Keratinocyte (primary cell): Measurements from ENCODE around the gene COX6B2. TPM values are rescaled to one million over a fixed set of nuclear protein-coding genes. Genes with fewer than 3 reads are reported as not detected.

Source experiments
- DNase-seq: peaks from one replicate; pipeline ENCODE4 v3.0.0-alpha.2; 2011; ENCODE audit warnings: low read depth, missing footprints, low spot score
- FAIRE-seq: peaks from 2 replicates; lab custom pipeline; 2011; peaks lifted over from hg19 to GRCh38; lab: Jason Lieb, UNC
- H2AFZ ChIP-seq: 2 replicates; pipeline ENCODE4 v1.6.0; 2012; ENCODE audit warnings: low read length, control low read depth, inconsistent platforms; ENCODE audit not compliant: control insufficient read depth
- H3K27ac ChIP-seq: 2 replicates; pipeline ENCODE4 v1.5.1; 2011; ENCODE audit warnings: low read length; ENCODE audit not compliant: control insufficient read depth, insufficient read depth
- H3K27me3 ChIP-seq: 3 replicates; pipeline ENCODE4 v1.6.0; 2011; ENCODE audit warnings: low read length; ENCODE audit not compliant: control insufficient read depth, insufficient read depth; ENCODE audit errors: extremely low read depth
- H3K36me3 ChIP-seq, 2 experiments: 2 replicates in 1 of 2; 3 replicates in 1 of 2; pipeline ENCODE4 v1.5.1; 2011; ENCODE audit warnings: low read length in 2 of 2, mild to moderate bottlenecking in 1 of 2; ENCODE audit not compliant: control insufficient read depth in 2 of 2, insufficient read depth in 2 of 2; ENCODE audit errors: extremely low read depth in 1 of 2
- H3K4me1 ChIP-seq: 3 replicates; pipeline ENCODE4 v1.5.1; 2011; ENCODE audit warnings: low read length; ENCODE audit not compliant: control insufficient read depth, insufficient read depth; ENCODE audit errors: extremely low read depth
- H3K4me2 ChIP-seq: 3 replicates; pipeline ENCODE4 v1.6.0; 2011; ENCODE audit warnings: low read depth, low read length; ENCODE audit not compliant: control insufficient read depth, insufficient read depth; ENCODE audit errors: extremely low read depth
- H3K4me3 ChIP-seq, 3 experiments: fragments of 200-600 bp in 1 of 3; sonication (generic) in 1 of 3; 2 replicates in 2 of 3; 3 replicates in 1 of 3; pipeline ENCODE4 v1.5.1; 2011 to 2016; ENCODE audit warnings: low read length in 3 of 3, mild to moderate bottlenecking in 3 of 3, control low read depth in 2 of 3, inconsistent platforms in 1 of 3, low read depth in 1 of 3, mixed read lengths in 1 of 3, mixed run types in 1 of 3, moderate library complexity in 1 of 3; ENCODE audit not compliant: control insufficient read depth in 2 of 3, insufficient read depth in 2 of 3; ENCODE audit errors: extremely low read depth in 1 of 3
- H3K79me2 ChIP-seq: 2 replicates; pipeline ENCODE4 v1.6.0; 2012; ENCODE audit warnings: low read length; ENCODE audit not compliant: control insufficient read depth, insufficient read depth
- H3K9ac ChIP-seq: 3 replicates; pipeline ENCODE4 v1.6.0; 2011; ENCODE audit warnings: low read length; ENCODE audit not compliant: control insufficient read depth, insufficient read depth; ENCODE audit errors: extremely low read depth
- H3K9me1 ChIP-seq: 3 replicates; pipeline ENCODE4 v1.6.0; 2011; ENCODE audit warnings: low read length; ENCODE audit not compliant: control insufficient read depth, insufficient read depth; ENCODE audit errors: extremely low read depth
- H3K9me3 ChIP-seq: 2 replicates; pipeline ENCODE4 v1.5.1; 2012; ENCODE audit warnings: low read depth, low read length; ENCODE audit not compliant: control insufficient read depth
- H4K20me1 ChIP-seq: 3 replicates; pipeline ENCODE4 v1.6.0; 2011; ENCODE audit warnings: low read length; ENCODE audit not compliant: control insufficient read depth, insufficient read depth; ENCODE audit errors: extremely low read depth
- EZH2 ChIP-seq: IDR thresholded peaks from one replicate; pipeline ENCODE4 v1.6.1; 2012; ENCODE audit warnings: inconsistent platforms, mild to moderate bottlenecking, low read length, moderate library complexity
- dilution Hi-C: fragments of 300-500 bp; cut with MboI; formaldehyde crosslinking; loops from one replicate; pipeline ENCODE4 v1.7.0; 2020; ENCODE audit warnings: low sequenced_read_pairs; ENCODE audit not compliant: extremely low pct_ligation_motif_present
- polyA plus RNA-seq, 5 experiments: library from polyadenylated mRNA; depleted of rRNA in 3 of 5; stranded (reverse) in 3 of 5; stranded (forward) in 1 of 5; unstranded in 1 of 5; fragments of >200 nt; gene quantifications; 1 replicate in 1 of 5; 2 replicates in 3 of 5; 3 replicates in 1 of 5; pipeline versions ENCODE4 v1.2.1 to v1.2.3, GENCODE V29; 2011 to 2012; ENCODE audit warnings: missing spikeins in 2 of 5, low read depth in 1 of 5, low replicate concordance in 1 of 5
- TF ChIP-seq, protein P1 (sequence below), 3 experiments: IDR thresholded peaks in 1 of 3; conservative IDR thresholded peaks in 1 of 3; optimal IDR thresholded peaks in 1 of 3; 2 replicates in 2 of 3; 3 replicates in 1 of 3; pipeline versions ENCODE3 to v1.5.1; 2011; ENCODE audit warnings: low read length in 3 of 3, mild to moderate bottlenecking in 3 of 3, moderate library complexity in 2 of 3, control low read depth in 1 of 3, inconsistent platforms in 1 of 3; ENCODE audit not compliant: insufficient read depth in 2 of 3; ENCODE audit errors: extremely low read depth in 1 of 3

COX6B2 gene
- polyA plus RNA-seq, 1 donor (not counting 4 experiments of a cell fraction or from before 2014, with no cell fraction given) = 1.4 TPM

DNA sequence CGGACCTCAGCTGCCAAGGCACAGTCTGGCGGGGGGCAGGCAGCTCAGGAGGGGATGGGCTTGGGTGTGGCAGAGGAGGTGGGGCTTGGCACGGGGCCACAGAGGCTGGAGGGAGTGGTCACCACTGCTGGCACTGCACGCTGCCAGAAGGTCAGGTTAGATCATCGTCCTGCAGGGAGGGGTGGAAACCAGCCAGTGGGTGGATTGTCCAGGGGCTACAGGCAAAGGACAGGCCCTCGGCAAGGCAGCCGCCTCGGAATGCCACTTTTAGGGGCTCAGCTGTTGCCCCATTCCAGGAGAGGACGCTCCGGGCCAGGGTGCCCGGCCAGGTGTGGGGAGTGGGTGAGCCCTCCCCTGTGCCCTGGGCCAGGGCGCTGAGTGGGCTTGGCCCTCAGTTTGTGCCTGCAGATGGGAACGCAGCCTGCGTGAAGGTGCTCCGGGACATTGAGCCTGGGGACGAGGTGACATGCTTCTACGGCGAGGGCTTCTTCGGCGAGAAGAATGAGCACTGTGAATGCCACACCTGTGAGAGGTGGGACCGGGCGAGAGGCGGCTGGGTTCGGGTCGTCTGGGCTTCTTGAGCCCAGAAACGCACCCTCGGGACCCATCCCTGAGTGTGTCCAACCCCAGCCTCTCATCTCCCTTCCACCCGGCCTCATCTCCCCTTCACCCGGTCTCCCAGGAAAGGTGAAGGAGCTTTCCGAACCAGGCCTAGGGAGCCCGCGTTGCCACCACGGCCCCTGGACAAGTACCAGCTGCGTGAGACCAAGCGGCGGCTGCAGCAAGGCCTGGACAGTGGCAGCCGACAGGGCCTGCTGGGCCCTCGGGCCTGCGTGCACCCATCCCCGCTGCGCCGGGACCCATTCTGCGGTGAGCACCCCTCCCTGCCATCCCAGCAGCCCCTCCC, 8.4 kb downstream of the COX6B2 start:
- dilution Hi-C loops = no loop called here
- no peak overlapping the region for H3K4me3 ChIP-seq
- FAIRE-seq (no peak), DNase-seq (no peak)
- peaks cover 0 to 14% of the 10 kb centered on the region in 2 experiments for H3K36me3 ChIP-seq
- no peak overlapping the region for H2AFZ ChIP-seq
- no peak overlapping the region for H3K27ac ChIP-seq
- peaks cover 6% of the 10 kb centered on the region for H3K4me1 ChIP-seq
- no peaks in the 10 kb centered on the region for H3K27me3 ChIP-seq
- TF ChIP-seq, protein P1, sequence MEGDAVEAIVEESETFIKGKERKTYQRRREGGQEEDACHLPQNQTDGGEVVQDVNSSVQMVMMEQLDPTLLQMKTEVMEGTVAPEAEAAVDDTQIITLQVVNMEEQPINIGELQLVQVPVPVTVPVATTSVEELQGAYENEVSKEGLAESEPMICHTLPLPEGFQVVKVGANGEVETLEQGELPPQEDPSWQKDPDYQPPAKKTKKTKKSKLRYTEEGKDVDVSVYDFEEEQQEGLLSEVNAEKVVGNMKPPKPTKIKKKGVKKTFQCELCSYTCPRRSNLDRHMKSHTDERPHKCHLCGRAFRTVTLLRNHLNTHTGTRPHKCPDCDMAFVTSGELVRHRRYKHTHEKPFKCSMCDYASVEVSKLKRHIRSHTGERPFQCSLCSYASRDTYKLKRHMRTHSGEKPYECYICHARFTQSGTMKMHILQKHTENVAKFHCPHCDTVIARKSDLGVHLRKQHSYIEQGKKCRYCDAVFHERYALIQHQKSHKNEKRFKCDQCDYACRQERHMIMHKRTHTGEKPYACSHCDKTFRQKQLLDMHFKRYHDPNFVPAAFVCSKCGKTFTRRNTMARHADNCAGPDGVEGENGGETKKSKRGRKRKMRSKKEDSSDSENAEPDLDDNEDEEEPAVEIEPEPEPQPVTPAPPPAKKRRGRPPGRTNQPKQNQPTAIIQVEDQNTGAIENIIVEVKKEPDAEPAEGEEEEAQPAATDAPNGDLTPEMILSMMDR (optimal IDR thresholded peaks at IDR 0.05 in 1 of 3, IDR thresholded peaks at IDR 0.05 in 1 of 3, conservative IDR thresholded peaks at IDR 0.05 in 1 of 3; ENCODE audit: extremely low read depth in 1 of 3, insufficient read depth in 2 of 3, low read length in 3 of 3) = no peak
- no peak for TF ChIP-seq EZH2
- H3K4me2 ChIP-seq = no peak overlapping the region
- H4K20me1 ChIP-seq = no peaks in the 10 kb centered on the region
- H3K9me3 ChIP-seq = no peaks in the 10 kb centered on the region
- H3K9me1 ChIP-seq = no peaks in the 10 kb centered on the region
- no peaks in the 10 kb centered on the region for H3K79me2 ChIP-seq
- H3K9ac ChIP-seq = no peak overlapping the region

DNA sequence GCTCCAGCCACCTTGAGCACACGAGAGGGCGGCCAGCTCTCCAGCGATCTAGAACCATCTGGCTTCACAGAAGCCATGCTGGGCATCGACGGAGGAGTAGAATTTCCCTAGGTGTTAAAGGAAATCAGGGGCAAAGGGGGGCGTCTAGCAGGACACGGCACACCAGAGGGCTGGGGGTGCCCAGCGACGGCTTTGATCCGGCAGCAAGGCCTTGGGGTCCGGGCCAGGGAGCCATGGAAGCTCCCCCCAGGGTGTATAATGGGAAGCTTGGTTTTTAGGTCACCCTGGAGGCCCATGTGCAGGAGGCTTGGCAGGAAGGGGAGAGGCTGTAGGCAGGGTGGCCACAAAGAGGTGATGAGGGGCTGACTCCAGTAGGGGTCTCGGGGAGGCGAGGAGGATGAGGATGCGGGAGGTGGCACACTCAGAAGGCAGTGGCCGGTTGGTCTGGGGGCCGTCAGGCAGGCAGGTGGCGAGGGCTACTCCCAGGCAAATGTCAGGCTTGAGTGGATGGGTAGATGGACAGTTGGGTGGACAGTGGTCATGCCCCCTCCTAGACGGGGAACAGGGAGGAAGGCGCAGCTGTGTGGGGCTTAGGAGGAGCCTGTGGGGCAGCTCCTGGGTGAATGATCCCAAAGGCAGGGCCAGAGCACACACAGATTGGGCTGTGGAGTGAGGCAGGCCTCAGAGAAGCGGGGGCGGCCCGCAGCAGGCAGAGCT, 9.3 kb downstream of the COX6B2 start:
- Histone ChIP-seq H3K9me3 (no peaks in the 10 kb centered on the region), H3K9ac (no peak overlapping the region), H2AFZ (no peak overlapping the region), H3K36me3 (peaks cover 0 to 14% of the 10 kb centered on the region in 2 experiments), H3K4me2 (no peak overlapping the region), H3K27ac (no peak overlapping the region), H3K79me2 (peaks cover 1% of the 10 kb centered on the region), H4K20me1 (no peaks in the 10 kb centered on the region), H3K4me1 (peaks cover 13% of the 10 kb centered on the region), H3K9me1 (no peaks in the 10 kb centered on the region), H3K27me3 (no peaks in the 10 kb centered on the region), H3K4me3 (no peak overlapping the region)
- dilution Hi-C loops = no loop called here
- DNase-seq = no peak
- TF ChIP-seq, protein P1 (optimal IDR thresholded peaks at IDR 0.05 in 1 of 3, IDR thresholded peaks at IDR 0.05 in 1 of 3, conservative IDR thresholded peaks at IDR 0.05 in 1 of 3; ENCODE audit: extremely low read depth in 1 of 3, insufficient read depth in 2 of 3, low read length in 3 of 3) = no peak
- TF ChIP-seq EZH2 = no peak
- no peak for FAIRE-seq
